GM23338 (cell line): ENCODE data around the gene PAK4. TPM values are rescaled to one million over a fixed set of nuclear protein-coding genes. Genes with fewer than 3 reads are reported as not detected.

Experiments
- ATAC-seq: fragments of 200-7000 bp; cut with Tn5 transposase; 3 replicates; pipeline ENCODE4 v1.9.1; 2020
- DNase-seq: peaks from one replicate; pipeline ENCODE4 v3.0.0-alpha.2; 2015; ENCODE audit warnings: low spot score
- H2AFZ ChIP-seq: fragments of 200-600 bp; sonication (generic); 2 replicates; pipeline ENCODE4 v1.8.0; 2016; ENCODE audit warnings: antibody characterized with exemption, mild to moderate bottlenecking, moderate library complexity
- H3F3A ChIP-seq: fragments of 200-600 bp; sonication (generic); replicated peaks from 2 replicates; pipeline ENCODE4 v1.8.0; 2017; ENCODE audit warnings: antibody characterized with exemption, mixed run types, low read depth
- H3K27ac ChIP-seq: fragments of 200-600 bp; sonication (generic); 2 replicates; pipeline ENCODE4 v1.6.1; 2016; ENCODE audit warnings: low read depth
- H3K27me3 ChIP-seq: fragments of 200-600 bp; sonication (generic); 2 replicates; pipeline ENCODE4 v1.8.0; 2016; ENCODE audit warnings: mild to moderate bottlenecking, mixed run types, moderate library complexity; ENCODE audit not compliant: insufficient read depth
- H3K36me3 ChIP-seq: fragments of 200-600 bp; sonication (generic); 2 replicates; pipeline ENCODE4 v1.8.0; 2016; ENCODE audit warnings: mild to moderate bottlenecking; ENCODE audit not compliant: insufficient read depth
- H3K4me1 ChIP-seq: fragments of 200-600 bp; sonication (generic); 2 replicates; pipeline ENCODE4 v1.8.0; 2016; ENCODE audit warnings: mild to moderate bottlenecking, moderate library complexity; ENCODE audit not compliant: insufficient read depth
- H3K4me2 ChIP-seq: fragments of 200-600 bp; sonication (generic); 2 replicates; pipeline ENCODE4 v1.7.1; 2017; ENCODE audit warnings: mixed run types
- H3K4me3 ChIP-seq: fragments of 200-600 bp; sonication (generic); 2 replicates; pipeline ENCODE4 v1.6.1; 2016; ENCODE audit warnings: mixed run types
- H3K79me2 ChIP-seq: fragments of 200-600 bp; sonication (generic); replicated peaks from 2 replicates; pipeline ENCODE4 v1.8.0; 2017; ENCODE audit warnings: mild to moderate bottlenecking; ENCODE audit not compliant: insufficient read depth
- H3K9me2 ChIP-seq: fragments of 200-600 bp; sonication (generic); 2 replicates; pipeline ENCODE4 v1.8.0; 2017; ENCODE audit not compliant: insufficient read depth
- H4K20me1 ChIP-seq: fragments of 200-600 bp; sonication (generic); replicated peaks from 2 replicates; pipeline ENCODE4 v1.8.0; 2017; ENCODE audit warnings: mild to moderate bottlenecking; ENCODE audit not compliant: insufficient read depth
- H3K27ac Mint-ChIP-seq: 2 replicates; pipeline ENCODE4 v1.8.0; 2020; ENCODE audit warnings: inconsistent platforms, mild to moderate bottlenecking, moderate library complexity, mixed read lengths
- H3K27me3 Mint-ChIP-seq: 3 replicates; pipeline ENCODE4 v1.8.0; 2022; ENCODE audit warnings: low read depth, mild to moderate bottlenecking, moderate library complexity, mixed read lengths, inconsistent platforms; ENCODE audit not compliant: insufficient read depth, poor library complexity
- H3K36me3 Mint-ChIP-seq: 3 replicates; pipeline ENCODE4 v1.8.0; 2021; ENCODE audit warnings: low read depth, mild to moderate bottlenecking, inconsistent platforms, moderate library complexity, mixed read lengths
- H3K4me1 Mint-ChIP-seq: 3 replicates; pipeline ENCODE4 v1.8.0; 2020; ENCODE audit warnings: mild to moderate bottlenecking, inconsistent platforms, mixed read lengths
- H3K4me3 Mint-ChIP-seq: 3 replicates; pipeline ENCODE4 v1.8.0; 2021; ENCODE audit warnings: moderate library complexity, mild to moderate bottlenecking, inconsistent platforms, mixed read lengths
- H3K9me3 Mint-ChIP-seq: 3 replicates; pipeline ENCODE4 v1.8.0; 2020; ENCODE audit warnings: moderate library complexity, mild to moderate bottlenecking, inconsistent platforms, mixed read lengths
- CREB1 ChIP-seq: fragments of 250-450 bp; sonication (Bioruptor Pico); IDR thresholded peaks from 2 replicates; pipeline ENCODE4 v1.5.0; 2020; ENCODE audit warnings: low read depth, mild to moderate bottlenecking, moderate library complexity
- CTCF ChIP-seq, 2 experiments: fragments of 200-600 bp in 1 of 2; sonication (generic) in 1 of 2; conservative IDR thresholded peaks; 2 replicates each; pipeline versions ENCODE4 v1.5.1 to v1.6.1; 2016 to 2017; ENCODE audit warnings: antibody characterized with exemption in 2 of 2, low read depth in 2 of 2, mild to moderate bottlenecking in 2 of 2, moderate library complexity in 1 of 2
- EZH2 ChIP-seq: fragments of 200-600 bp; sonication (generic); IDR thresholded peaks from one replicate; pipeline ENCODE4 v1.8.0; 2017; ENCODE audit warnings: antibody characterized with exemption, mild to moderate bottlenecking, low read depth; ENCODE audit not compliant: unreplicated experiment
- EZH2phosphoT487 ChIP-seq: fragments of 200-600 bp; sonication (generic); IDR thresholded peaks from one replicate; pipeline ENCODE4 v1.8.1; 2018; ENCODE audit warnings: antibody characterized with exemption; ENCODE audit not compliant: unreplicated experiment
- JUNB ChIP-seq: IDR thresholded peaks from one replicate; pipeline ENCODE4 v1.6.1; 2016; ENCODE audit warnings: antibody characterized with exemption; ENCODE audit not compliant: unreplicated experiment
- NANOG ChIP-seq: IDR thresholded peaks from 2 replicates; pipeline ENCODE4 v1.6.1; 2016; ENCODE audit warnings: antibody characterized with exemption, borderline replicate concordance
- POLR2AphosphoS5 ChIP-seq: IDR thresholded peaks from 2 replicates; pipeline ENCODE4 v1.6.1; 2016; ENCODE audit warnings: antibody characterized with exemption, low read depth
- REST ChIP-seq: IDR thresholded peaks from one replicate; pipeline ENCODE4 v1.6.1; 2018; ENCODE audit warnings: antibody characterized with exemption; ENCODE audit not compliant: unreplicated experiment
- STAT1 ChIP-seq: IDR thresholded peaks from one replicate; pipeline ENCODE4 v1.6.1; 2016; ENCODE audit warnings: antibody characterized with exemption; ENCODE audit not compliant: unreplicated experiment
- ZNF114 ChIP-seq: fragments of 250-450 bp; sonication (Bioruptor Pico); IDR thresholded peaks from 2 replicates; pipeline ENCODE4 v1.5.0; 2020; ENCODE audit warnings: mild to moderate bottlenecking, moderate library complexity
- ZNF331 ChIP-seq: fragments of 250-450 bp; sonication (Bioruptor Pico); IDR thresholded peaks from 2 replicates; pipeline ENCODE4 v1.5.0; 2020; ENCODE audit warnings: low read depth, mild to moderate bottlenecking, moderate library complexity
- ZNF462 ChIP-seq: fragments of 250-450 bp; sonication (Bioruptor Pico); IDR thresholded peaks from 2 replicates; pipeline ENCODE4 v1.5.0; 2020; ENCODE audit warnings: mild to moderate bottlenecking, moderate library complexity
- polyA plus RNA-seq: library from polyadenylated mRNA; unstranded; fragments of >200 nt; fragmentation: Nextera tagmentation; extraction: Ambion mirVana; gene quantifications from 2 replicates; pipeline ENCODE4 v1.2.1, GENCODE V29; 2016
- total RNA-seq: library from RNA; depleted of rRNA; stranded (reverse); fragments of >200 nt; shearing (Covaris generic); gene quantifications from 2 replicates; pipeline ENCODE4 v1.2.3, GENCODE V29; 2014
- TF ChIP-seq, protein P1 (sequence below): IDR thresholded peaks from 2 replicates; pipeline ENCODE4 v1.6.1; 2016; ENCODE audit warnings: antibody characterized with exemption

The PAK4 gene
- total and polyA plus RNA-seq, 2 experiments from 2014 or later, result 28.7 to 35.4 TPM

- H3K27ac ChIP-seq, result no peak overlapping the region
- H3K9me2 ChIP-seq, result no peaks in the 10 kb centered on the region
- H3K27ac Mint-ChIP-seq, result no peak overlapping the region
- 0 out of 2 replicates have a peak, but pooled peaks cover 2% of the 10 kb centered on the region for H4K20me1 ChIP-seq
- DNase-seq (no peak), ATAC-seq (no peak)
- H3K79me2 ChIP-seq, result no peaks in the 10 kb centered on the region
- H3K4me3 Mint-ChIP-seq, result no peak overlapping the region
- H3K4me3 ChIP-seq, result no peak overlapping the region
- no peaks in the 10 kb centered on the region for H3K27me3 ChIP-seq
- H3K4me1 ChIP-seq, result no peaks in the 10 kb centered on the region
- H2AFZ ChIP-seq, result no peak overlapping the region
- H3K4me1 Mint-ChIP-seq, result no peaks in the 10 kb centered on the region
- no peaks in the 10 kb centered on the region; the same call in 1 of the 2 replicates for H3K36me3 ChIP-seq
- H3K27me3 Mint-ChIP-seq, result peaks cover 3% of the 10 kb centered on the region
- H3K9me3 Mint-ChIP-seq, result no peaks in the 10 kb centered on the region
- TF ChIP-seq CTCF (conservative IDR thresholded peaks at IDR 0.05; ENCODE audit: low read depth in 2 of 2) (no peak), NANOG (no peak), ZNF331 (CRISPR knock-in tag) (no peak), REST (no peak), ZNF114 (CRISPR knock-in tag) (no peak), CREB1 (CRISPR knock-in tag) (no peak), JUNB (no peak), STAT1 (no peak), EZH2phosphoT487 (no peak), ZNF462 (no peak), EZH2 (no peak), POLR2AphosphoS5 (no peak)
- TF ChIP-seq, protein P1, sequence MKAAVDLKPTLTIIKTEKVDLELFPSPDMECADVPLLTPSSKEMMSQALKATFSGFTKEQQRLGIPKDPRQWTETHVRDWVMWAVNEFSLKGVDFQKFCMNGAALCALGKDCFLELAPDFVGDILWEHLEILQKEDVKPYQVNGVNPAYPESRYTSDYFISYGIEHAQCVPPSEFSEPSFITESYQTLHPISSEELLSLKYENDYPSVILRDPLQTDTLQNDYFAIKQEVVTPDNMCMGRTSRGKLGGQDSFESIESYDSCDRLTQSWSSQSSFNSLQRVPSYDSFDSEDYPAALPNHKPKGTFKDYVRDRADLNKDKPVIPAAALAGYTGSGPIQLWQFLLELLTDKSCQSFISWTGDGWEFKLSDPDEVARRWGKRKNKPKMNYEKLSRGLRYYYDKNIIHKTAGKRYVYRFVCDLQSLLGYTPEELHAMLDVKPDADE, result no peak
- no peak overlapping the region for H3K4me2 ChIP-seq
- H3K36me3 Mint-ChIP-seq, result no peaks in the 10 kb centered on the region; the same call in 2 of the 3 replicates
- no peaks in the 10 kb centered on the region for H3F3A ChIP-seq
Measured at GRCh38 chr19:39178296-39179006, 52.9 kb downstream of the PAK4 start.
